GM23248 (cell line): ENCODE data around the gene FAM204A.

Experiments used
- EZH2 ChIP-seq: fragments of 200-600 bp; sonication (generic); IDR thresholded peaks from 2 replicates; pipeline ENCODE4 v1.6.1; 2018; ENCODE audit warnings: antibody characterized with exemption, mild to moderate bottlenecking; ENCODE audit not compliant: insufficient read depth, poor library complexity, severe bottlenecking
- EZH2phosphoT487 ChIP-seq: fragments of 200-600 bp; sonication (generic); IDR thresholded peaks from 2 replicates; pipeline ENCODE4 v1.6.1; 2018; ENCODE audit warnings: antibody characterized with exemption, moderate library complexity, mild to moderate bottlenecking, low read depth; ENCODE audit not compliant: insufficient read depth

DNA sequence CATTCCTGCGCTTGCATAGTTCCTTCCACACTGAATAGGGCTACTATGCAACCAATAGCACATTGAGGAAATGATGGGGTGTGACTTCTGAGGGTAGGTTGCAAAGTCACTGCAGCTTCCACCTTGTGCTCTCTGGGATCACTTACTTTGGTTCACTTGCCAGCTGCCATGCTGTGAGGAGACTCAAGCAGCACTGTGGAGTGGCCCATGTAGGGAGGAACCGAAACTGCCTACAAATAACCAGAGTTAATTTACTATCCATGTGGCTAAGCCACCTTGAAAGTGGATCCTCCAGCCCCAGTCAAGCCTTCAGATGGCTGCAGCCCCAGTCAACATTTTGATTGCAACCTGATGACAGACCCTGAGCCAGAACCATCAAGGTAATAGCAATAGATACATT is 64.3 kb downstream of the FAM204A start:
- no peak for TF ChIP-seq EZH2phosphoT487
- no peak for TF ChIP-seq EZH2
